ENCODE measurements around the gene TMEM233.

The TMEM233 gene

DNA sequence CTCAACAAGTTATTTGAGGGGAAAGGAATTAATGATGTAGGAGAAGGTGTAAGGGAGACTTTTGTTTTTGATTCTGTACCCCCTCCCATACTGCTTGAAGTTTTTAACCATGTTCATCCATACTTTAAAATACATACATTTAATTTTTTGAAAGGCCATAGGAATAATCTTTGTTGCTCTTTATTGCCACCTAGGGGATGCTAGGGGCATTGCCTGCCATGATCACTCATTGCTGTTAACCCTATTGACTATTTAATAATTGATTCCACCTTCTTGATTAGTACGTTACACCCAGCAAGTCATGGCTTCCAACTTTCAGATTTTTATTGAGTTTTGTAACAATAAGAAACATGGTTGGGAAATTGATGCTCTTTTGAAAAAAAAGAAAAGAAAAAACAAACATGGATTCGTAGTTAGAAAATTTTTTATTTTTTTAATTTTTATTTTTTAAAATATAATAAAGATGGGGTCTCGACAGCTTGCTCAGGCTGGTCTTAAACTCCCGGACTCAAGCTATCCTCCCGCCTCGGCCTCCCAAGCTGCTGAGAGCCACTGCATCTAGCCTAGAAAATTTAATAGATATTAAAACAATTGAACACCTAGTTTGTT lies 65.8 kb downstream of the TMEM233 start:
- DNase-seq, result no peak

DNA sequence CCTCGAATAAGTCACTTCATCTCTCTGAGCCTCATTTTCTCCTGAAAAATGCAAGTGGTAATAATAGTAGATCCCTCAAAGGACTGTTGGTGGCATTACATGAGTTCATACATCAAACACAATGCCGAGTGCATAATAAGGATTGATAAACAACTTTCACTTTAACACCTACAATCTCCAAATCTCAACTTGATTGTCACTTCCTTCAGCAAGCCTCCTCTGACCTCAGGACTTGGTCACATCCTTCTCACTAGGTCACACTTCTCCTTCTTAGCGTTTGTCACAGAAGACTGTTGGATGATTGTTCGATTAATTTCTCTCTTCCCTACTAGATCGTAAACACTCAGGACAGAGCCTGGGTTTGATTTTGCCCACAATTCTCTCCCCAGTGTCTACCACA lies 66.5 kb downstream of the TMEM233 start:
- no peak for DNase-seq

- DNase-seq, result no peak
Observed at GRCh38 chr12:119661882-119662281, 68.3 kb downstream of the TMEM233 start.

DNA sequence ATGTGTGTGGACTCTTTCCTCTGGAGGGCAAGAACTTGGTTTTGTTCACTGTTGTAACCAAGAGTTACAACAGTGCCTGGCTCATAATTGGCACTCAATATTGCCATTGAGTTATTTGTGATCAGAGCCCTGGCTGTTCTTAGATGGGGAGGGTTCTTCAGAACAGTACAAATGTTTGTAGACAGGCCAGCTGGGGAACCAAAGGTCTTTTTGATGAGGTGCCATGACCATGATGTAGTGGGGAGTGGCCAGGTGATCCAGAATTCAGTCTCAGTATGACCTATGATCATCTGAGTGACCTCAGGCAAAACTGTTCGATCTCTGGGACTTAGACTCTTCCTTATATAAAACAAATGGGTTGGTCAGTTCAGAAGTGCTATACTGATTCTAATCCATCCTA lies 71.1 kb downstream of the TMEM233 start:
- no peak for DNase-seq

DNA sequence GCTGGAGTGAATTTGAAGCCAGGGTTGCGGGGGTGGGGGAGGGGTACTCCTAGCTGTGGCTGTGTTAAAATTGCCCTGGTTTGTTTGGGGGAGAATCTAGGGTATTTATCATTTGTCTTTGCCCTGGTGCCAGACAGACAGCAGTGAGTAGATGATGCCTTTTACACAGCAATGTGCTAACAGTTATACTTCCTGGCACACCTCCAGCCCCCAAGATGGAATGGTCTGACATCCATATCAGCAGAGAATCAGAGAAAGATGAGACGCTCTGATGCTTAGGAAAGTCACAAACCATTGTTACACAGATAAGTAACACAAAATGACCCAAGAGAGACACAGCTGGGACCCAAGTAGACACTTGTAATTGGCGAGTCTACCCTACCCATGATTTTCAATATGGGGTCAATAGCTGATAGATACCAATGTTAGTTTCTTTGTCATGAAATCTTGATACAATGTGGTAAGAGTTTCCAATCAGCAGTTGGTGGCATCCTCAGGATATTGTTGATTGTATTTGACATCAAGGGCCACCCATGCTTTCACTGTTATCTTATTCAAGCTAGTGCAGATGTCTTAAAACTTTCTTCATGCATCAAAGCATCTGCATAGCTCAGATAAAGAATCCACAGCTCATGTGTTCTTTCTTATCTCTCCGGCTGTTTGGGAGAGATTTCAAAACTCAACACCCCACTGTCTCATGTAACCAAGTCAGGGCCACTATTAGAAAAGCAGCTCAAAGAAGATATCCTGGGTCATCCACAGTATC lies 71.8 kb downstream of the TMEM233 start:
- no peak for DNase-seq

GRCh38 chr12:119666226-119666795 lies 72.7 kb downstream of the TMEM233 start:
- DNase-seq, result no peak

- DNase-seq, result peak in 1 of 14 donors; percentile 54
Observed at GRCh38 chr12:119666900-119667576, 73.5 kb downstream of the TMEM233 start.

DNA sequence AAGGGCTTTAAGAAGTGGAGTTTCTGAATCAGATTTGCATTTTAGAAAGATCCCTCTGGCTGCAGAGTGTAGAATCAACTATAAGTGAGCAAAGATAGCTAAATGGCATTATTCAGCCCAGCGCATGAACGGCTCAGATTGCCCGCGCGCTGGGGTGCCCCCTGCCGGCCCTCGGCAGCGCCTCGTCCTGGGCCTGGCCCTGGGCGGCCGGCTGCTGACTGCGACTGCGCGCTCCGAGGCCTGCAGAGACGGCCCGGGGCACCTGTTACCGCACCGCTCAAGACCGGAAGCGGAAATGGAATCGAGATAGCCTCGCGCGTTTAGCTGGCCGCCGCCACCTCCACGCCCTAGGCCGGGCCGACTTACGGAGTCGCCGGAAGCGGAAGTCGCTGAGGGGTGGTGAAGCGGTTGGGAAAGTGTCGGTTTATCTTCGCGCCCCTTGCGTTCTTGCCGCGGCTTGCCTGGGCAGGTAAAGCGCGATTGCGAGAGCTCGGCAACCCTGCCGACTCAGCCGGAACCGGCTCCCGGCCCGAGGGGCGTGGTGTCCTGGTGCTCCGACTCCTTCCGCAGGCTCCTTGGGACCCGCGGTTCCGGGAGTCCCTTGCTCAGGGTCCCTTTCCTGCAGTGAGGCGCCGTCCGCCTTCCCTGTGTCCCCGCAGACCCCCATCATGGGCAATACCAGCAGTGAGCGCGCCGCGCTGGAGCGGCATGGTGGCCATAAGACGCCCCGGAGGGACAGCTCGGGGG lies 74.2 kb downstream of the TMEM233 start, which contains the start of gene PRKAB1:
PRKAB1 (plus strand) TSS at position 557 of the 747 bp plus-strand sequence; CDS start at position 669, 112 bp downstream.
- peak; percentile 57 to 96 (median 92) for DNase-seq

- no peak for DNase-seq
Observed at GRCh38 chr12:119668324-119668841, 74.8 kb downstream of the TMEM233 start.

DNA sequence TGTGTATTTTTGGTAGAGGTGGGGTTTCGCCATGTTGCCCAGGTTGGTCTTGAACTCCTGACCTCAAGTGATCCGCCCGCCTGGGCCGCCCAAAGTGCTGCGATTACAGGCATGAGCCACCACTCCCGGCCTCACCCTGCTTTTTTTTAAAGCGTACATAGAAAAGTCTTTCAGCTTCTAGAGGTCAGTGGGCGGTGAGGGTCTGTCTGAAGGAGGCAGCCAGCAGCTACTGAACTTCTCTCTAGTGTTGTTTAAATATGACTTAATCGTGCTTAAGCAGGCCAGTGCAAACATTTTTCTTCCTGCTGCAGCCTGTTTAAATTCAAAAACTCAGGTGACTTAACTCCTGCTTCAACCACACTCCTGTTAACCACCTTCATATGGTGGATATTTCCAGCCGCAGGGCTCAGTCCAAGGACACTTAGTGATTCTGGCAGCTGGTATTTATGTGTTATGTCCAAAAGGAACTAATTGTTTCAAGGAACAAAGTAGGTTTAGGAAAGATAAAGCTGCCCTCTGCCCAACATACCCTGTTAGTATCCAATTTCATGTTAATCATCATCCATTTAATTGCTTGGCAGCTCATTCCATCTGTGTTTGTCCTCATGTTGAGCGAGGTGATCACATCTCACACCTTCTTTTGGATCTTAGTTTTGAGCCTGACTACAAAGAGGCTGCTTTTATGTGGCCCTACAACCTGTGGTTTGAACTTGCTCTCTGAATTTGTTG lies 76.3 kb downstream of the TMEM233 start:
- no peak for DNase-seq

- no peak for DNase-seq
Observed at GRCh38 chr12:119671070-119671469, 77.5 kb downstream of the TMEM233 start.

DNA sequence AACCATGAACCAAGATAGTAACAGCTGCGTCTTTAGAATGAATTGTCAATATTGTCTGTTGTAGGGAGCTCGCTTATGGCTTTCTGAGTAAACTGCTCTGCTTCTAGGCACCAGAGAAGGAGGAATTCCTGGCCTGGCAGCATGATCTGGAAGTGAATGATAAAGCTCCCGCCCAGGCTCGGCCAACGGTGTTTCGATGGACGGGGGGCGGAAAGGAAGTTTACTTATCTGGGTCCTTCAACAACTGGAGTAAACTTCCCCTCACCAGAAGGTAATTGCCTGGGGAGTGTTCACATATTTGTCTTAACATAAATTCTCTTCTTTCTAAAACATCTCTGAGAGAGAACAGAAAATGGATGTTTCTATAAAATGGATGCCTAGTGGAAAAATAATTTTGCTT lies 78.6 kb downstream of the TMEM233 start:
- no peak for DNase-seq

DNA sequence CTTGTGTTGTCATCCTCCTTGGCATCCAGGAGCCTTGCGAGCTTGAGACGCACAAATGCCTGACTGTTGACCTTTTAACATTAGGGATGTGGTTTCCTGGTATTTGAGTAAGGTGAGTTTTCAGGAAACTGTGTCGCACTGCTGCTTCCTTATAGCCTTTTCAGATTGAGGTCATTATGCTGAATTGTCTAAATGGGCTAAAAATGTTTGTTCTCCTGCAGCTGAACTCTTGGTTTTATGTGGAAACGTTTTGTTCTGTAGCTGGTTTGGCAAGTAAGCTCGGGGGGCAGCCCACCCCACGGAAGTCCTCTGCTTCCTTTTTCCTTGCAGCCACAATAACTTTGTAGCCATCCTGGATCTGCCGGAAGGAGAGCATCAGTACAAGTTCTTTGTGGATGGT lies 80.1 kb downstream of the TMEM233 start:
- DNase-seq, result peak in 1 of 14 donors; percentile 10

- DNase-seq, result no peak
Observed at GRCh38 chr12:119674560-119674959, 81.0 kb downstream of the TMEM233 start.

GRCh38 chr12:119676022-119676421 lies 82.4 kb downstream of the TMEM233 start:
- DNase-seq, result peak in 2 of 14 donors; percentile 9 to 13

GRCh38 chr12:119676573-119676972 lies 83.0 kb downstream of the TMEM233 start:
- DNase-seq, result no peak

GRCh38 chr12:119678459-119678858 lies 84.9 kb downstream of the TMEM233 start:
- no peak for DNase-seq

DNA sequence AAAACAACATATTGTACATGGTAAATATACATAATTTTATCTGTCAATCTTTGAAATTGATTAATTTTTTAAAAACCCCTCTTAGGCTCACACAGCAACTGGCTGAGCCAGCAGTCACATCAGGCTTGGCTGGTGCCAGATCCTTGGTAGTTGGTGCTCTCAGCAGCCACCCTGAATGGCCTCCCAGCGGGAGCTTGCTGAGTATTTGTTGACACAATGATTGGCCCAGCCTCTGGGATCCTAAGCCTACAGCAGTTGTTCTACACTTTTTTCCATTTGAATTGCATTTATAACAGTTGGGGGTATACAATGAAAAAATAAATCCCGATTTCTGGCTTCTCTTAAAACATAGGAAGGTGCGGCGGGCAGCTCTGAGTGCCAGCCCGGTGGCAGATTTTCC lies 85.5 kb downstream of the TMEM233 start:
- no peak for DNase-seq

DNA sequence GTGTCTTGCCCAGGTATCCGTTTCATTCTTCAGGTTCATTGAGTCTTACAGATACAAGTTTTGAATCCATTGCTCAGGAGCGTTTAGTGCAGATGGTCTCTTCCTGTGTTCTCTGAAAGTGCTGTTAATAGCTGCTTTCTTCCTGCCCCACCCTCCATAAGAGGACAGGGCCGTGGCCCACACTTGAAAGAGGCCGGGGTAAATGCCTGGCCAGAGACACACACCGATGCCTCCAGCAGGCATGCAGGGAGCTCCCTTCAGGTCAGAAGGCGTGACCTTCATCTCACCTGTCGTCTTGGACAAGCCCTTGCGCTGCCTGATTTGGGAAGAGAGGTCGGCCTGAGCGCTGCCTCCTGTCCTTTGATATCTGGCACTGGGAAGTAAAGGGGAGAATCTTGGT lies 85.9 kb downstream of the TMEM233 start:
- DNase-seq, result no peak

DNA sequence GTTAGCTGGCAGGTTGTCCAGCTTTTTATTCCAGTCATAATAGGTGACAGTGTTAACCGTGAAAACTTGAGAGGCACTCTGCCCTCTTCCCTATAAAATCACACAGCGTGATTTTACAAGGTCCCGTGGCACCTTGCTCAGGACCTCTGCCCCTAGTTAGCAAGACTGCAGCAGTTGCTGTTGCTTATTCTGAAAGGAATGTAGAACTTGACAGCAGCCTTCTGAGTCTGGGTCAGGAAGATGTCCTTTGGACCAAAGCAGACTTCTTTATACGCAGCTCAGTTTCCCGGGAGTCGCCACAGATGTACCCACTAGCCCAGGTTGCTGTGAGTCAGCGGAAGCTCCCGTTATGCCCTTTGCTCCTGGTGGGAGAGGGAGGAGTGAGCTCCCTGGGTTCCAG lies 87.5 kb downstream of the TMEM233 start:
- DNase-seq, result no peak
